Activated naive CD8-positive, alpha-beta T cell treated with anti-CD3 and anti-CD28 coated beads for 36 hours (primary cell): Measurements from ENCODE around the gene ACSBG1. TPM values are rescaled to one million over a fixed set of nuclear protein-coding genes. Genes with fewer than 3 reads are reported as not detected.
A peak's percentile ranks its signal among the peaks of the same experiment; 100 is the strongest.

Experiments
- DNase-seq: peaks from one replicate; pipeline ENCODE4 v3.0.0; 2021
- H3K27ac Mint-ChIP-seq: one replicate; pipeline ENCODE4 v1.8.0; 2022; ENCODE audit warnings: mild to moderate bottlenecking, moderate library complexity, mixed read lengths
- H3K27me3 Mint-ChIP-seq: one replicate; pipeline ENCODE4 v1.8.0; 2022; ENCODE audit warnings: mild to moderate bottlenecking, mixed read lengths
- H3K36me3 Mint-ChIP-seq: one replicate; pipeline ENCODE4 v1.8.0; 2021; ENCODE audit warnings: mild to moderate bottlenecking, mixed read lengths
- H3K4me1 Mint-ChIP-seq: one replicate; pipeline ENCODE4 v1.8.0; 2021; ENCODE audit warnings: mixed read lengths
- H3K4me3 Mint-ChIP-seq: one replicate; pipeline ENCODE4 v1.8.0; 2022; ENCODE audit warnings: mild to moderate bottlenecking, moderate library complexity, mixed read lengths
- H3K9me3 Mint-ChIP-seq: one replicate; pipeline ENCODE4 v1.8.0; 2022; ENCODE audit warnings: mixed read lengths
- total RNA-seq, 2 experiments: library from RNA; stranded (reverse); gene quantifications; one replicate each; pipeline ENCODE4 v1.2.3, GENCODE V29; 2021

Gene ACSBG1
- total RNA-seq, 2 experiments from 2014 or later: 0.24 TPM; not detected in 1

DNA sequence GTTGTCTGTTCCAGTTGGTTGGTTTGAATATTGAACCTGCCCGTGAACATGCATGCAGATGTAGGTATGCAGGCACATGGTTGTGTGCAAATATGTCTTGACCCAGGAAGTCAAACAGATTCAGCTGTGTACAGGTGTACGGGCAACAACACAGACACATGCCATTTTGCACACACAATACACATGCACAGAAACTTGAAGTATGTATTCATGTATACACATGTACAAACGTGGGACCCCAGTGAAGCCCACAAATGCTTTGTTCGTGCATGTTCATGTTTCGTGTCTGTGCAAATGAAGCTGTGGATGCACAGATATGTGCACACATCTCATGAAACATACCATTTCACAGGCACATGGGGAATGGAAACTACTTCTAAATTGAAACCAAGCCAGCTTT is 54.5 kb downstream of the ACSBG1 start:
- H3K27me3 Mint-ChIP-seq: no peaks in the 10 kb centered on the region
- no peaks in the 10 kb centered on the region for H3K36me3 Mint-ChIP-seq
- no peak for DNase-seq
- no peaks in the 10 kb centered on the region for H3K4me1 Mint-ChIP-seq
- H3K4me3 Mint-ChIP-seq: no peak overlapping the region
- H3K27ac Mint-ChIP-seq: no peak overlapping the region
- no peaks in the 10 kb centered on the region for H3K9me3 Mint-ChIP-seq

DNA sequence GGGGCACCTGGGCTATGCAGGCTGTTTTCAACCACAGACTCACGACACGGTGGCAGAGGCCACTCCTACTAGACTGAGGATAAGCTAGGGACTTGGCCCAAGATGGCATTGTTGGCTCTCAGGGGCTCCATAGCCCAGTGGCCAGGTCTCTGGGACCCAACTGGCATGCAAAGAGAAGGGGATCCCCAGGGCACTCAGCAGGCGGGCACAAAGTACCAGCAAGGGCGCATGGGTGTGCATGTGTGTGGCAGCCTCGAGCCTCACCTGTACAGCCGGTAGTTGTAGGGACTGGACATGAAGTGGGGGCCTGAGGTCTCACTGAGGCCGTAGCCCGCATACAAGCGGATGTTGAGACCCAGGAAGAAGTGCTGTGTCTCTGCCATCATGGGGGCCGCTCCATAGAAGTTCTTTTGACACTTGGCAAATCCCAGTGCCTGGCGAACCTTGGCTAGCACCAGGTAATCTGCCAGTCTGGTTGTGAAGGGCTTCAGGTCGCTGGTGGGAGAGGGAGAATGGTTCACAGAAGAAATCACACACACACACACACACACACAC is 55.0 kb downstream of the ACSBG1 start:
- Mint-ChIP-seq H3K4me1 (peaks cover 4% of the 10 kb centered on the region), H3K27ac (no peak overlapping the region), H3K27me3 (no peaks in the 10 kb centered on the region), H3K9me3 (no peaks in the 10 kb centered on the region), H3K36me3 (peaks cover 2% of the 10 kb centered on the region), H3K4me3 (no peak overlapping the region)
- no peak for DNase-seq

DNA sequence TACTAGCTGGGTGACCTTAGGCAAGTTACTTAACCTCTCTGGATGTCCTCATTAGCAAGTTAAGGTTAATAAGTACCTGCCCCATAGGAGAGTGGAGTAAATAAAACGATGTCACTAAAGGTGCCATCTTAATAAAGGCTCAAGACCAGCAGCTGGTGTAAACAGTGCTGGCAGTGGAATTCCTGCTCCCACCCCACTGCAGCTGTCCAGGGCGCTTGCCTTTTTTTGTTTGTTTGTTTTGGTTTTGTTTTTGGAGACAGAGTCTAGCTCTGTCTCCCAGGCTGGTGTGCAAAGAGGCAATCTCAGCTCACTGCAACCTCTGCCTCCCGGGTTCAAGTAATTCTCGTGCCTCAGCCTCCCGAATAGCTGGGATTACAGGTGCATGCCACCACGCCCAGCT is 56.3 kb downstream of the ACSBG1 start:
- Mint-ChIP-seq H3K27me3 (no peaks in the 10 kb centered on the region), H3K36me3 (peaks cover 7% of the 10 kb centered on the region), H3K9me3 (no peaks in the 10 kb centered on the region), H3K27ac (no peak overlapping the region), H3K4me1 (peaks cover 13% of the 10 kb centered on the region), H3K4me3 (no peak overlapping the region)
- no peak for DNase-seq

DNA sequence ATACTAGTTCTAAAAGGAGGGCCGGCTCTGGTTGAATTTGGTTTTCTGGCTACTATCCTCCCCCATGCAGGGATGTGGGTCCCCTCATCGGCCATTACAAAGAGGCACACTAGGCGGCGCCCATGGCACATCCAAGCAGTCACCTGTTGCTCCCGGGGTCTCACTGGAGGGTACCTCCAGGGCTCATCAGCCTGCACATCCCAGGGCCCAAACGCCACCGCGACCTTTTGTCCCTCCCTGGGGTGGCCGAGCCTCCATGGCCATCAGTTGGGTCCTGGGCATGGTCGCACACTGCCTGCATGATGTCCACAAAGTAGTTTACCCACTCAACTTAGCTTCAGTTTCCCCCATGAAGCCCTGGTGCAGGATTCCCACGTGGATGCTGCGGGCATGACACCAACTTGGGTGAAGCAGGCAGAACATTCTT is 56.9 kb downstream of the ACSBG1 start:
- no peaks in the 10 kb centered on the region for H3K9me3 Mint-ChIP-seq
- H3K27ac Mint-ChIP-seq: no peak overlapping the region
- H3K36me3 Mint-ChIP-seq: peaks cover 12% of the 10 kb centered on the region
- H3K4me1 Mint-ChIP-seq: peaks cover 15% of the 10 kb centered on the region
- peak; percentile 35 for DNase-seq
- H3K27me3 Mint-ChIP-seq: no peaks in the 10 kb centered on the region
- no peak overlapping the region for H3K4me3 Mint-ChIP-seq

DNA sequence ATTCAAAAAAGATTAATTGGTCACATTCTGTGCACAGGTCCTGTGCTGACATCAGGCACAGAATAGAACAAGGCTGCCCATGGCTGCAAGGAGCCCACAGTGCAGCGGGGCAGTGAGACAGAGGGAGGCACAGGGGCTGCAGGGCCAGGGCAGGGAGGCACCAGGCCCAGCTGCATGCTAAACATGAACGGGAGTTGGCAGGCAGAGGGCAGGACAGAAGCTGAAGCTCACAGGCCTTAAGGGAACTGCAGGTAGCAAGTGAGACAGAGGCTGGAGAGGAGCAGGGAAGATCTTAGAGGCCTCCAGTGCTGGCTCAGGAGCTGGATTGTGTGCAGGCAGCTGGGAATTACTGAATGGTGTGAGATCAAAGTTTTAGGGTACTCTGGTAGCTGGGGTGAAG is 59.0 kb downstream of the ACSBG1 start:
- Mint-ChIP-seq H3K27me3 (no peaks in the 10 kb centered on the region), H3K27ac (no peak overlapping the region), H3K9me3 (no peaks in the 10 kb centered on the region), H3K36me3 (peaks cover 27% of the 10 kb centered on the region), H3K4me1 (peaks cover 20% of the 10 kb centered on the region), H3K4me3 (no peak overlapping the region)
- DNase-seq: no peak

DNA sequence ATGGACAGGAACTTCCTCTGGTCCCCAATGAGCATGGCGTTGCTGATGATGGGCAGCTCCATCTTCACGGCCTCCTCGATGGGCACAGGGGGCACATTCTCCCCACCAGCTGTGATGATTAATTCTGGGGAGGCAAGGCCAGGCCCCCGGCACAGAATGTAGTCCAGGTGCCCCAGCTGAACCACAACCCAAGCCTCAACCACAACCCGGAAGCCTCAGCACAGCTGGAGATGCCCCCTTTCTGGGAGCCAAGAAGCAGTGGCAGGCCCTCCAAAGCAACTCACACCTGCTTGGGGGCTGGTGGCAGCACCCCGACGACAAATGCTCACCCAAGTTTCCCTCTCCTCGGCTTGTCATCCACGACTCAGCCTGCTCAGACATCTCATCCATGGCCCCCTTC is 60.0 kb downstream of the ACSBG1 start:
- no peaks in the 10 kb centered on the region for H3K27me3 Mint-ChIP-seq
- no peak overlapping the region for H3K27ac Mint-ChIP-seq
- peaks cover 20% of the 10 kb centered on the region for H3K4me1 Mint-ChIP-seq
- H3K4me3 Mint-ChIP-seq: peak overlapping the region; percentile 3
- no peaks in the 10 kb centered on the region for H3K9me3 Mint-ChIP-seq
- peaks cover 30% of the 10 kb centered on the region for H3K36me3 Mint-ChIP-seq
- DNase-seq: peak; percentile 23

DNA sequence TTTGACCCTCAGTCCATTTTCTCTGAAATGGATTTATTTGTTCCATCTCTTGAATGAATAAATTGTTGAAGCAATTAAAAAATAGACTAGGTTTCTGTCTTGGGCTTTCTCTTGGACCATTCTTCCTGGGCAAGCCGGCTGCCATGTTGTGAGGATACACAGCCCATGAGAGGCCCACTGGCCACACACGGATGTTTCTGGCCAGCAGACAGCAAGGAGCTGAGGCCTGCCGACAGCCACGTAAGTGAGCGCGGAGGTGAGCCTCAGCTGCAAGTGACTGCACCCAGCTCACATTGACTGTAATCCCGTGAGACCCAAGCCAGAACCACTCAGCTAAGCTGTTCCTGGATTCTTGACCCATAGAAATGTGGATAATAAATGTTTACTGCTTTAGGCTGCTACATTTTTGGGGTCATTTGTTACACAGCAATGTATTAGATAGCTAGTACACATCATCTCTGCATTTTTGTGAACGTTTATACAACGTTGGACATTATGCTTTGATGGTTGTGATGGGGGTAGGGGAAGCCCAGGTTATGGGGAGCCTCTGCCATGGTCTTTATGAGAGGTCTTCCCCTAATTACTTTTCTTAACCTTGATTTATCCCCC is 62.4 kb downstream of the ACSBG1 start:
- Mint-ChIP-seq H3K4me1 (peaks cover 29% of the 10 kb centered on the region), H3K27me3 (no peaks in the 10 kb centered on the region), H3K4me3 (no peak overlapping the region), H3K27ac (no peak overlapping the region), H3K9me3 (no peaks in the 10 kb centered on the region), H3K36me3 (peaks cover 42% of the 10 kb centered on the region)
- DNase-seq: no peak

DNA sequence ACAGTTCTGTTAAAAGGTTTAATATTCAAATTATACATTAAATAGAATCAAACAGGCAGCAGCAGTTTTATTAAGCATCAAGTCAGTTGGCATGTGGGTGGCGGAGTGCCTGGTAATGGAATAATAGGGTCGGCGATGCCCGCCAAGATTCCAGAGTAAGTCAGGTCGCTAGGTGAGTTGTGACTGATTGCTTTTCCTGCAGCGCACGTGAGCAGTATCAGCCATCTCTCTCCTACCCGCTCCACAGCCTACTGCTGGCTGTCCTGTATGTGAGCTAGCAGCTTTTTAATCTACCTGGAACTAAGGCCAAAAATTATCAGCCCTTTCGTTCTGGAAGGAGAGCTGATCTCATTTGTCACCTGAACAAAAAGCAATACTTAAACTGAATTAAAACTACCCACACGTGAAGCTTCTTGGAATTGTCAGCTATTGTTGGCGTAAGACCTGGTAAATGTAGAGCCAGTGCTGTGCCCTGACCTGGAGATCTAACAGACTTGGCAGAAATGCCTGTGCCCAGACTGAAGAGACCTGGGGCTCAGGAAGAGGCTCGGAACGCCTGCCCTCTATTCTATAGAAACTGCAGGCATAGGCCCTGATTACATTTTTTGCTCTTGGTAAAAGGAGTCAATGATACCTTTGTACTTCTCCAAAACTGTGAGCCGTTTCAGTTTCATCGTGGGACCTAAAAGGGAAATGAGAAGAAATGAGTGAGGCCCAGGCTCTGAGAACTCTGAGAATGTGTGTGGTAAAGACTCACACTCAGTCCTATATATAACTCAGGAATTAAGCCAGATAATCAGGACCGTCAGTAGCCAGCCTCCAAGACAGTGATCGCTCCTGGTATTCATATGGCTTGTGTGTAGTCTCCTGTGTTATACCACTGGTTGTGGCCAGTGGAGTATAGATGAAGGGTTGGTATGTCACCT is 63.3 kb downstream of the ACSBG1 start:
- Mint-ChIP-seq H3K4me1 (peaks cover 34% of the 10 kb centered on the region), H3K27ac (peak overlapping the region; percentile 57), H3K36me3 (peaks cover 49% of the 10 kb centered on the region), H3K4me3 (no peak overlapping the region), H3K27me3 (no peaks in the 10 kb centered on the region), H3K9me3 (no peaks in the 10 kb centered on the region)
- no peak for DNase-seq

DNA sequence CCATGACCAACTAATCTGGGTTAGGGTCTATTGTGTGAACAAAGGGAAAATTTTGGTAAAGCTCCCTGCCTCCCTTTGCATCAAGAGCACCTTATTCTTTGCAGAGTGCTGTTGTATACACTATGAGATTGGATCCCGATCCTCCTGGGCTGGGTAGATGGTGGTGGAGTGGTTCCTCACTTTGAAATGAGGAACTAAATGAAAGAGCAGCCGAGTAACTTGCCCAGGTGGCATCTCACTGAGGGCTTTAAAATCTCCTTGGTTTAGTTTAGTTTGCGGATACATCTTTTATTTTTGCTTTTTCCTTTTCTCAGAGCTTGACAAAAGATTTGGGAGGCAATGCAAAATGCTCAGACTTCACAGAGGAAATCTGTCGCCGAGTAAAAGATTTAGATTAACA is 65.8 kb downstream of the ACSBG1 start:
- peaks cover 59% of the 10 kb centered on the region for H3K36me3 Mint-ChIP-seq
- H3K27ac Mint-ChIP-seq: no peak overlapping the region
- H3K4me1 Mint-ChIP-seq: peaks cover 26% of the 10 kb centered on the region

DNA sequence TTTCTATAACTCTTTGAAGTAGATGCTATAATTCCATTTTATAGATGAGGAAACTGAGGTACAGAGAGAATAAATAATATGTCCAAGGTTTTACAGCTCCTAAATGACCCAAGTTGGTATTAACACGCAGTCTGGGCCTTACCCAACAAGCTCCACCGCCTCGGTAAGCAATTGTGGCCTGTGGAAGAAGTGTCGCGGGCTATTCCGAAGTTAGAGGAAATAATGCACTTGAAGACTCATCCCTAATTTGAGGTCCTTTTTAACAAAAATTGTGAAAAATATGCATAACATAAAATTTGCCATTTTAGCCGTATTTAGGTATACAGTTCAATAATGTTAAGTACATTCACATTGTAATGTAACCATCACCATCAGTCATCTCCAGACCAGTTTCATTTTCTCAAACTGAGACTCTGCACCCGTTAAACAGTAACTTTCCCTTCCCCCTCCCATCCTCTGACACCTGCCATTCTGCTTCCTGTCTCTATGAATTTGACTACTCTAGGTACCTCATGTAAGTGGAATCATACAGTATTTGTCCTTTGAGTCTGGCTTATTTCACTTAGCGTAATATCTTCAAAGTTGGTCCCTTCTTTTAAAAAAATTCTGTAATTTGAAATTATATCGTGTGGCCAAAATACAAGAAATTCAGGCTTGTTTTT is 67.0 kb downstream of the ACSBG1 start:
- peak; percentile 26 for DNase-seq
- H3K36me3 Mint-ChIP-seq: peaks cover 55% of the 10 kb centered on the region
- no peaks in the 10 kb centered on the region for H3K27me3 Mint-ChIP-seq

More for the DNA sequence above, 65.8 kb downstream of the ACSBG1 start:
- Mint-ChIP-seq H3K9me3 (no peaks in the 10 kb centered on the region), H3K27me3 (no peaks in the 10 kb centered on the region), H3K4me3 (no peak overlapping the region)
- DNase-seq: no peak

DNA sequence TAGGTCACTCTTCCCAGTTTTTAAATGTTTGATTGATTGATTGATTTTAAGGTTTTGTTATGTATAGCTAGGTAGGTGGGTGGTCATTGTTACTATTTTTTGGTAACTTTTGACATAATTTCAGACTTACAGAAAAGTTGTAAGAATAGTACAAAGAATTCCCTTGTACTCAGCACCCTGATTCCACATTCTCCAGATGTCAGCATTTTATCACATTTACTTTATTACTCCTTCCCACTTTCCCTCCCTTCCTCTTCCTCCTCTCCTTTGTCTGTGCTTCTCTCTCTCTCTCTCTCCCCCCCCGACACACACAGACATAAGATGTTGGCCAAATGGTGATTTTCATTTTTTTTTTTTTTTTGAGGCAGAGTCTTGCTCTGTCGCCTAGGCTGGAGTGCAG is 70.4 kb downstream of the ACSBG1 start:
- Mint-ChIP-seq H3K4me1 (peaks cover 15% of the 10 kb centered on the region), H3K36me3 (peaks cover 44% of the 10 kb centered on the region), H3K4me3 (no peak overlapping the region), H3K27me3 (no peaks in the 10 kb centered on the region), H3K9me3 (no peaks in the 10 kb centered on the region), H3K27ac (no peak overlapping the region)
- no peak for DNase-seq

More for the DNA sequence above, 67.0 kb downstream of the ACSBG1 start:
- Mint-ChIP-seq H3K4me3 (no peak overlapping the region), H3K4me1 (peaks cover 20% of the 10 kb centered on the region), H3K27ac (peak overlapping the region; percentile 62), H3K9me3 (no peaks in the 10 kb centered on the region)

DNA sequence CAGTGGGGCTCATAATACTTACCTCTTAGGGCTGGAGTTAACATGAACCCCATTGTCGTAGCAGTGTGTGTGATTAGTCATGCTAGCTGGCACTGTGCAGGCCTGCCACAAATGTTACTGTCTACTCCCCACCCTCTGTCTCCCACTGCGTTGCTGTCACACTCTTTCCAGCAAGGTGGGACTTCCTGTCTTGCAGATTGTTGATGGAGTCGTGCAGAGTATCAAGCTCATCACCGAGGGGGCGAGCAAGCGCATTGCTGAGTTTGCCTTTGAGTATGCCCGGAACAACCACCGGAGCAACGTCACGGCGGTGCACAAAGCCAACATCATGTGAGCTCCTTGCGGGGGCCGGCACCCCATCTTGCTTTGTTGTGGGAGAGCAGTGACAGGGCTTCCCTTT is 72.3 kb downstream of the ACSBG1 start:
- no peak overlapping the region for H3K4me3 Mint-ChIP-seq
- DNase-seq: peak; percentile 35
- H3K4me1 Mint-ChIP-seq: peaks cover 8% of the 10 kb centered on the region
- H3K27me3 Mint-ChIP-seq: no peaks in the 10 kb centered on the region
- H3K27ac Mint-ChIP-seq: peak overlapping the region; percentile 68
- H3K9me3 Mint-ChIP-seq: no peaks in the 10 kb centered on the region
- H3K36me3 Mint-ChIP-seq: peaks cover 35% of the 10 kb centered on the region

DNA sequence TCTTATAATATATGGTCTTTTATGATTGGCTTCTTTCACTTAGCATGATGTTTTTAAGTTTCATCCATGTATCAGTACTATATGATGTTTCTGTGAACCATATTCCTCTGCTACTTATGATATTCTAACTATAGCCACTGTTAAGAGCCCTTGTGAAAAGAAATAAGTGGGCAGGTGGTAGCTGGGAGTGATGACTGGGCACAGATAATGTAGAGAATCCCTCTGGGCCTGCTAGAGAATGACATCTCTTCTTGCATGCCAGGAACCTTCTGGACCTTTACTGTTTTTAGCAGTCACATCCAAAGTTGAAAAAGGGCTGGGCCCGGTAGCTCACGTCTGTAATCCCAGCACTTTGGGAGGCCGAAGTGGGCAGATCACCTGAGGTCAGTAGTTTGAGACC is 75.0 kb downstream of the ACSBG1 start:
- Mint-ChIP-seq H3K4me3 (no peak overlapping the region), H3K27me3 (no peaks in the 10 kb centered on the region), H3K36me3 (peaks cover 19% of the 10 kb centered on the region), H3K9me3 (no peaks in the 10 kb centered on the region), H3K4me1 (peaks cover 1% of the 10 kb centered on the region), H3K27ac (no peak overlapping the region)
- no peak for DNase-seq

DNA sequence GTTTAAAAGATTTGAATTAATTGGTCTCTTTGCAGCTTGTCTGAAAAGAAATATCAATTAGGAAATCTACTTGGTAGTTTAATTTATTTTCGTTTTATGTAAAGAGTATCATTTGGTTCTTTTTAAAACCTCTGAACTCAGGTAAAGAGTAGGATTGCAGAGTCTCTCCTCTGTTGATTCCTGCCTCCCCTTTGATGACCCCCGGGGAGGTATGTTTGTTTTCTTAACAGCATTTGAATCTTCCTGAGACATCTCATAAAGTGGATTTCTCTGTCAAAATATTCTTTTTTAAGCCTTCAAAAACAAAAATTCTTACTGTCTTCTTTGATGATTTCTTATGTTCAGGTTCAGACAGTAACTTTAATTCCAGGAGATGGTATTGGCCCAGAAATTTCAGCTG is 77.2 kb downstream of the ACSBG1 start:
- H3K9me3 Mint-ChIP-seq: no peaks in the 10 kb centered on the region
- no peak overlapping the region for H3K4me3 Mint-ChIP-seq
- peaks cover 16% of the 10 kb centered on the region for H3K36me3 Mint-ChIP-seq
- H3K4me1 Mint-ChIP-seq: peaks cover 15% of the 10 kb centered on the region
- DNase-seq: no peak
- H3K27ac Mint-ChIP-seq: no peak overlapping the region
- no peaks in the 10 kb centered on the region for H3K27me3 Mint-ChIP-seq

DNA sequence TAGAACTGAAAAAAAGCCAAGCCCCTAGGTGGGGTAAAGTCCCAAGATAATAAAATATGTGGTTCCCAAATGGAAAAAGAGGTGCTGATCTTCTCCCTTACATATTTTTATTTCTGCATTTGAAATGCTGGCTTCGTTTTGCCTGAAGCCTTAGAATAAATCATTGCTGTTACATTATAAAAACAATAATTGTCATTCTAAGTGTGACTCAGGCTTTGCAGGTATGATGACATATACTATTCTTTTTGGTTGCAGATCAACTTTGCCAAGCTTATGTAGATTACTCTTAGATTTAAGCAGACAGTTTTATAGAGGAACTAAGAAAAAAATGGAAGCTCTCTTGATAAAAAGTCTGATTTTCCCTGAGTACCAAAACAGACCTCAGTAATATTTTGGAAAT is 77.7 kb downstream of the ACSBG1 start:
- DNase-seq: no peak
- Mint-ChIP-seq H3K27me3 (no peaks in the 10 kb centered on the region), H3K36me3 (peaks cover 14% of the 10 kb centered on the region), H3K9me3 (no peaks in the 10 kb centered on the region), H3K27ac (no peak overlapping the region), H3K4me3 (no peak overlapping the region), H3K4me1 (peaks cover 15% of the 10 kb centered on the region)
